LoVo (cell line): Measurements from ENCODE around the gene OR52W1.

Source experiments
- DNase-seq: peaks from one replicate; pipeline ENCODE4 v3.0.0-alpha.2; 2016; ENCODE audit warnings: low spot score

Gene OR52W1, protein sequence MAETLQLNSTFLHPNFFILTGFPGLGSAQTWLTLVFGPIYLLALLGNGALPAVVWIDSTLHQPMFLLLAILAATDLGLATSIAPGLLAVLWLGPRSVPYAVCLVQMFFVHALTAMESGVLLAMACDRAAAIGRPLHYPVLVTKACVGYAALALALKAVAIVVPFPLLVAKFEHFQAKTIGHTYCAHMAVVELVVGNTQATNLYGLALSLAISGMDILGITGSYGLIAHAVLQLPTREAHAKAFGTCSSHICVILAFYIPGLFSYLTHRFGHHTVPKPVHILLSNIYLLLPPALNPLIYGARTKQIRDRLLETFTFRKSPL

DNA sequence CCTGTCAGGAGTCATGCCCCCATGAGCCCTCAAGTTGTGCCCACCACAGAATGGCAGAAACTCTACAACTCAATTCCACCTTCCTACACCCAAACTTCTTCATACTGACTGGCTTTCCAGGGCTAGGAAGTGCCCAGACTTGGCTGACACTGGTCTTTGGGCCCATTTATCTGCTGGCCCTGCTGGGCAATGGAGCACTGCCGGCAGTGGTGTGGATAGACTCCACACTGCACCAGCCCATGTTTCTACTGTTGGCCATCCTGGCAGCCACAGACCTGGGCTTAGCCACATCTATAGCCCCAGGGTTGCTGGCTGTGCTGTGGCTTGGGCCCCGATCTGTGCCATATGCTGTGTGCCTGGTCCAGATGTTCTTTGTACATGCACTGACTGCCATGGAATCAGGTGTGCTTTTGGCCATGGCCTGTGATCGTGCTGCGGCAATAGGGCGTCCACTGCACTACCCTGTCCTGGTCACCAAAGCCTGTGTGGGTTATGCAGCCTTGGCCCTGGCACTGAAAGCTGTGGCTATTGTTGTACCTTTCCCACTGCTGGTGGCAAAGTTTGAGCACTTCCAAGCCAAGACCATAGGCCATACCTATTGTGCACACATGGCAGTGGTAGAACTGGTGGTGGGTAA, at the start of gene OR52W1:
TSS of gene OR52W1 (plus strand) at position 51 of the 637 bp plus-strand sequence. CDS start at position 51, 0 bp downstream.
- no peak for DNase-seq

DNA sequence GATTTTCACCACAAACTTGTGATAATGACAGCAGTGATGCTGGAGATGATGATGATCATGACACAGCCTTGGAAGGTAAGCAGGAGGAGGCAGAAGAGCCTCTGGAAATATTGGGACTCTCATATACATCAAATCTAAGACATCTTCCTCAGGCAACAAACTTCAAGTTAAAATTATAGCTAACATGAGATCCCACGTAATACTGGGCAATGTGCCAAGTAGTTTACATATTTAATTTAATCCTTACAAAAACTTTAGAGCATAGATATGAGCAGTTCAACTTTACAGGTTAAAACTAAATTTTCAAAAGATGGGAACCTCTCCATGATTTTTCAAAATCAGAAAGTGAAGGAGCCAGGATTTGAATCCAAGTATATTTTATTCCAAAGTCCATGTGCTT, 47.9 kb upstream of the OR52W1 start:
- DNase-seq, result no peak

DNA sequence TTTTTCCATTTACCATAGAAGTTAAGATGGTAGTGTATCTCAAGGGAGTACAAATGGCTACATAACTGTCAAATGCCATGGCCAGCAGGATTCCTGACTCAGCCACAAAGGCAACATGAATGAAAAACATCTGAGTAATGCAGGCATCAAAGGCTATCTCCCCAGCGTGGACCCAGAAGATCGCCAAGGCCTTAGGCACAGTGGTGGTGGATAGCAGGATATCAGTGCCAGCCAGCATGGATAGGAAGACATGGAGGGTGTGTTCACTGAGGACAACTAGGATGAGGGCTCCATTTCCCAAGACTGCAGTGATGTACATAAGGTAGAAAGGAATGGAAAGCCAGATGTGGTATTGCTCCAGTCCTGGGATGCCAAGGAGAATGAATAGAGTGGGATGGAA, 46.9 kb upstream of the OR52W1 start:
- no peak for DNase-seq

DNA sequence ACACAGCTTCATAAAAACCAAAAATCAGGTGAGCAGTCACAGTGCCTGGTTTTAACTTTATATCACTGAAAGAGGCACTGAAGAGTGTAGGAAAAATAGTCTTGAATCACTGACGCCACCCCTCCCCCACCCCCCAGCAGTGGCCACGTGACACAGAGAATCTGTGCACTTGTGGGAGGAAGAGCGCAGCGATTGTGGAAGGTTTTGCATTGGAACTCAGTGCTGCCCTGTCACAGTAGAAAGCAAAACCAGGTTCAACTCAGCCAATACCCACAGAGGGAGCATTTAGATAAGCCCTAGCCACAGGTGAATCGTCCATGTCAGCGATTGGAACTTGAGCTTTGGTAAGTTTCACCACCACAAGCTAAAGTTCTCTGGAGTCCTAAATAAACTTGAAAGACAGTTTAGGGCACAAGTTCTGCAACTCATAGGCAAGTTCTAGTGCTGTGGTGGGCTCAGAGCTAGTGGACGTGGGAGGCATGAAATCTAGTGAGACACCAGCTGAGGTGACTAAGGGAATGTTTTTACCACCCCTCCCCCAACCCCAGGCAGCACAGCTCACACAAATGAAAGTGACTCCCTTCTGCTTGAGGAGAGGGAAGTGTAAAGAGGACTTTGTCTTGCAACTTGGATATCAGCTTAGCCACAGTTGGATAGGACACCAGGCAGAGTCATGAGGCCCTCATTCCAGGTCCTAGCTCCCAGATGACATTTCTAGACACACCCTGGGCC, 42.2 kb upstream of the OR52W1 start:
- no peak for DNase-seq

DNA sequence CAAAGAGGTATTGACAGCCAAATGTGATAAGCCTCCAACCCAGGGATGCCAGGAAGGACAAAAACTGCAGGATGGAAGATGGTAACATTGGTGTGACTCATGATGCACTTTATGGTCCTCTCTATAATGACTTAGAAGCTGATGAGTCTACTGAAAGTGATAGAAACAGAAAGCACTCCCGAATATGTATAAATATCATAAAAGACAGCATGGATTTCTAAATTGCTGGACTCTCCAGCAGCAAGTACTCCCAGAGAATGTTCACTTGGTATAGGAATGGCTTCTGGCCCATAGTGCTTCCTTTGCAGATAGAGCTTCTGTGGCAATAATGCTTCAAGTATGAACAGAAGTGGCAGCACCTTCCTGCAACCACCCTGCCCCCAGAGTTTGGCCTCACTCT, 28.8 kb upstream of the OR52W1 start, which contains the start of gene OR52B2:
TSS of gene OR52B2 (minus strand) at position 101 of the 400 bp plus-strand sequence. CDS start at position 101, 0 bp downstream.
- no peak for DNase-seq

DNA sequence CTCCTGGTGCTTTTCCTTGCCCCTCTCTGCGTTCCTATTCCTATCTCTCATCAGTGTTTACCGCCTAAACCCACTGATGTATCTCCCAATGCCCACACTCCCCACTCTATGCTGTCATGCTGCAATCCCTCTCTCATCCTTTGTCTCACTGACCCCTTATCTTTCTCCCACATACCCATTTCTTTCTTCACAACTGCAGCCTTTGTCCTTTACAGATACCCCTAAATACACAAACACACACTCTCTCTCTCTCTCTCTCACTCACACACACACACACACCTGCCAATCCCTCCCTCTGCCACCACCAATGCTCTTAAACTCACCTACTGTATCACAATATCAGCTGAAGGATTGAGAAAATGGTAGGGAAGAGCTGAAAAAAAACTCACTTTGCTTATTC, 23.6 kb upstream of the OR52W1 start:
- no peak for DNase-seq

DNA sequence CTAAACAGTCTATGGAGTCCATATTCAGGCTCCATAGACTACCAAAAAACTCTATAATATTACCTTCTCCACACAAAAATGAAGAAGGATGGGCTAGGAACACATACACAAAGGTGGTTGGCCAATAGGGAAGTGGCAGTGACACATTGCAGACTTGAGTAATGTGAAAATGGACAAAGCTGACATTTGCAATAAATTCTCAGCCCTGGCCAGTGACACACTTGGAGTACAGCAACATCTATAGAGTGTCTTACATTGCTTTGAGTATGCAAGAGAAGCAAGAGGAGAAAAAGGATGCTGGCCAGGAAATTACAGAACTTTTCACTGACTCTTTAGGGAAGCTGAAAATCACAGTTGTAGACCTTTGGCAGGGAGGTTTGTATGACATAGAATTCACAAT, 7.3 kb upstream of the OR52W1 start:
- no peak for DNase-seq

DNA sequence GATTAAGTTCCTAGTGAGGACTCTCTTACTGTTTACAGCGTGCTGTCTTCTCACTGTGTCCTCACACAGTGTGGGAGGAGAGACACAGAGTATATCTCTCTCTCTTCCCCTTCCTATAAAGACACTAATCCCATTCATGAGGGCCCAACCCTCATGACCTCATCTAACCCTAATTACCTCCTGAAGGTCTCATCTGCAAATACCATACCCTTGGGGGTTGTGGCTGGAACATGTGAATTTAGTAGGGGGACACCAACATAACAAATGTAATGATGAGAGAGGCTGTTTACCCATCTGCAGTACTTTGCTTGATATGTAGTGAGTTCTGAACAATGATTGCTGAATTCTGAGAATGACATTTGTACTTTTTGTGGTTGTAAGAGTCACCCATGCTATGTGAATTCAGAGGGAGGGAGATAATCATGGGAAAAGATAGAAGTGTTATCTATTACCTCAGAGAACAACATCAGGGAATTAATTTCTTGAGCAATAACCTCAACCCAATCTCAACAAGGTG, 4.9 kb upstream of the OR52W1 start:
- DNase-seq, result no peak

DNA sequence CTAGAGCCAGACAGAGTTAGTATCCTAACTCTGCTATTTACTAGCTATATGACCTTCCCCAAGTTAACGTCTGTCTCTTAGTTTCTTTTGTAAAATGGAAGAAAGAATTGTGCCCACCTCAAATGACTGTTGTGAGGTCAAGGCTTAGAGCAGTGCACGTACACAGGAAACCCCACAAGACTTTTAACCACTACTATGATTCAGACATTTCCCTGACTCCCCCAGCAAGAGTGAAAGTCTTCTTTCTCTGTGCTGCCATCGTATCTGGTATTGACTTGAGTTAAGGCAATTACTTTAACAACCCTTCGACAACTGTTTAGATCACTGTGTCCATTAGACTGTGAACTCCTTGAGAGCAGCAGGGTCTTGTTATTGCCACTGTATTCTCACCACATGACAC, 2.6 kb upstream of the OR52W1 start:
- DNase-seq, result no peak

DNA sequence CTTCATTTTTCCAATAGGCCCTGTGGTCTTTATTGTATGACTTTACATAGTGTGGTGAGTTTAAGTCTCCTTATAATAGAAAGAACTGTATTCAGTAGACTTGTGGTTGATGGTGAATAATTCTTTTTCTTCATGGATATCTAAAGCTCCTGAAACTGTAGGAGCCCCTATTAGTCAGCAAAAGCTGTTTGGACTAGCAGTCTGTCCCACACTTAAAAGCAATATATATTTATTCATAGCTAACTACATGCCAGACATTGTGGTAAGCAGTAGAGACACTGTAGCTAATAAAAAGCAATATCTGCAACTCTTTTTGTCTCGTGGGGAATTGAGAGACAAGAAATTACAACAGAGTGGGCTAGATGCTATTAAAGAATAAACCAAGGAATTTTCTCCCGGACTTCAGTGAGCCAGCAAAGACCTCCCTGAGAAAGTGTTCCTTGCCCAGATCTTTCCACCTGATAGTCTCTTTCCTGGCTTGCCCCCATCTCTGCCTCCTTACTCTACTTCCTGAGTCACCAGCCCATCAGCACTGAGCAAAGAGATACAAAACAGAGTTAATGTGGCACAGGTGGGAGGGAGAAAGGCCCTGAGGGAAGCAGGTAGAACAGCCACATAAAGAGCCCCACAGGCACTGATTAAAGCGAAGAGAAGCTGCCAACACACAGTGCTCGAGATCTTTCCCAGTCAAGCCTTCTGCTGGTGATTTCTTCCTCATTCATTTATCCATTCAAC, 1.4 kb upstream of the OR52W1 start:
- no peak for DNase-seq

DNA sequence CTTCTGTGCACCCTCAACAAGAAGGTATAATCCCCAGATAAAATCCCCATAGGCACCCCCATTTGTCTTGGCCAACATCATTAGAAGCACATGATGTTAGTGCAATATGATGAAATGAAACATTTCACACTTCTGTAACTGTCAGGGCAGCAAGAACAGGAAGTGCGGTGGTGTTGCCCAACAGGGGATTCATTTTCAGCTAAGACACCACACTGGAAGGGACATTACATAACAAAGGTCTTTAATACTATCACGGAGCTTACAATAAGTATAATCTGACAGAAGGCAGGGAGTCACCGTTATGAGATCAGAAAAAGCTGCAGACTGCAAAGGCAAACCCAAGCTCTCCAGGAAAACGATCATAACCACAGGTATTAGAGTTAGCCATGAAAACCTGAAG, 2.0 kb downstream of the OR52W1 start:
- DNase-seq, result no peak

DNA sequence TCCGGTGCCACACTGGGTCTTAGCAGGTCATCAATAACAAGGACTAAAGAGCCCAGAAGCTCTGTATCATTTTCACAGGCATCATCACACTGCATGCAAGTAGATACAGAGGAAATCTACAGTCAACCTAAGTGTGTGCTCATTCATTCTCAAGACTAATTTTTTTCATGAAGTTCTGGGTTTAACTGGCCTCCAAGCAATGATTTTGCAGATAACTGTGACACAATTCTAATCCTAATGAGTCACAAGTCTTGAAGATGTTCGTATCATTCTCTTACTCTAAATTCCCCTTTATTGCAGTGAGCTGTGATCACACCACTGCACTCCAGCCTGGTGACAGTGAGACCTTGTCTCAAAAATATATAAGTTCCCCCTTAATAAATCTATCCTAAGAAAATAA, 2.5 kb downstream of the OR52W1 start:
- DNase-seq, result no peak

DNA sequence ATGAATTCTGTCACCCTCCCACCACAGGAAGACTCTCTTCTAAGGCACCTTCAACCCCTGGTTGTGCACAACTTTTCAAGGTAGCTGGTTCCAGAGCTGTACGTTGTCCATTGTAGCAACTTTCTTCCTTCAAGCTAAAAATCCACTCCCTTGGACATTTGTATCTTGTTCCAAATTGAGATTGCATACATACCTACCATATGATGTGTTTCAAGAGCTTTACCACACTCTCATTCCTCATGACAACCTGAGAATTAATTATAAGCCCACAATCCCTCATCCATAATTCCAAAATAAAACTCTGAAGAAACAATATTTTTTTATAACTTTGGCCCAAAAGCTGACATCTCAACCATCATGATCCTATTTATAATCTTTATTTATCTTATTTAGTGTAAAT, 3.0 kb downstream of the OR52W1 start:
- DNase-seq, result no peak

DNA sequence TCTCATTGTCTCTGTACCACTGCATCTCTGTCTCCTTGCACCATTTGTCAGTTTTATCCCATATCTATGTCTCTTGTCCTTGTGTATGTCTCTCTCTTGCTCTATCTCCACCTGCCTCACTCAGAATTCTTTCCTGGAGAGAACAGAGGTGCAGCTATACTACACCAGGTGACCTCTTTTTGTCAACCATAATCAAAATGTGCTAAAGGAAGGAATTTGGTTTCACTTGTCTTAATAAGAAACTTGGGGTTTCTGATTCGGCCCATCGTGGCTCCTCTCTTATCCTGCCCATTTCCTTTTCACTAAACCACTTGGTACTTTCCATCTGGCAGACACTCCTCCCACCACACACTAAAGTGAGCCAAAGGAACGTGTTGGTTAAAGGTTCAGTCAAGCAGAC, 4.3 kb downstream of the OR52W1 start:
- DNase-seq, result no peak

DNA sequence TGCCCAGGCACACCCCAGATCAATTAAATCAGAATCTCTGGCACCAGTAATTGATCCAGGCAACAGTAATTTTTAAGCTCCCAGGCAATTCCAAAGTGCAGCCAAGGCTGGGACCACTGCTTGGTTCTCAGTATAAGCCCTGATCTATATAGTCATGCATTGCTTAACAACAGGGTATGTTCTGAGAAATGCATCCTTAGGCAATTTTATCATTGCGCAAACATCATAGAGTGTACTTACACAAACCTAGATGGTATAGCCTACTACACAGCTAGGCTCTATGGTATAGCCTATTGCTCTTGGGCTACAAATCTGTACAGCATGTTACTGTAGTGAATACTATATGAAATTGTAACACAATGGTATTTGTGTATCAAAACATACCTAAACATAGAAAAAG, 5.7 kb downstream of the OR52W1 start:
- no peak for DNase-seq

DNA sequence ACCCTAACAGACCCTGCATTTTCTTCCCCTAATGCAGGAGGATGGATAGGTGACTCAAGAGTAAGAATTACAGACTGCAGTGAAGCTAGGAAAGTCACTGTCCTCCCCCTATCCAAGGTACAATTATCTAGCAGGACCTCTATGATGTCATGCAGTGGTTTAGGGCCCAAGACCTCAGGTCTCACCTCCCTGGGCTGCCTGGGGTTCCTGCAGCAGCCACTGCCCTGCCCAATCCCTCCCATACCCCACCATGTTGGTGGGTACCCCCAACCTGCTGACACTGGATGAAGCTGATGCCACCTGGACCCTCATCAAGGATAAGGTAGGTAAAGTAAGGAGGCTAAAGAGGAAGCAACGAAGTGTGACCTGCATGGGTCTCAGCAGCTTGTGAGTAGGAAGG, 6.3 kb downstream of the OR52W1 start, which contains the start of gene C11orf42:
TSS of gene C11orf42 (plus strand) at position 192 of the 400 bp plus-strand sequence. CDS start at position 251, 59 bp downstream.
- no peak for DNase-seq

DNA sequence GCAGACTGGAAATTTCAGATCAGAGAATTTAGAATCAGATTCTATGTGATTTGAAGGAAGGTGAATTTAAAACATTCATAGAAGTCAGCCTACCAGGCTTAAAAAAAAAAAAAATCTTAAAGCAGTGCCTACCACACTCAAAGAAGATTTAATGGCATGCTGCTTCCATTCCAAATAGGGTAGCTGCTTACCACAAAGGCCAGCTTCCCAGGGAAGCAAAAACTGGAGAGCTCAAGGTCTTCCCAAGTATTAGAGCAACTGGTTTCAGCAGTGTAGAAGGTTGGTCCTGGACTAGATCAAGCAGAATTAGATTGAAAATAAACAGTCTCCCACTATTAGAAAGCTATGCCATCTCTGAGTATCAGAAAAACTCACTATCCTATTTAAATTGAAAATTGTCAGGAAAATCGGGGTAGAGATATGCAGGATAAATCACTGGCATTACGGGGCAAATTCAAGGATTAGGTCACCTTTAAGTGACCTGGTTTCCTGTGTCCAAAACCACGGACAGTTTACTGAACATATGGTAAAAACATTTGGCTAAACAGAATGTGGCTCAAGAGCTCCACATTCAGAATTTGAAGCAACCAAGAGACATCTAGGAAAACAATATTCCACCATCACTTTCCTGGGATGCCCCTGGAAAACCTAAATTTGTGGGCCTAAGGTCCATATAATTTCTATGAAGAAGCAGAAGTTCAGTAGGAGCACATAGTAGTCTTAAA, 7.6 kb downstream of the OR52W1 start:
- DNase-seq, result no peak

DNA sequence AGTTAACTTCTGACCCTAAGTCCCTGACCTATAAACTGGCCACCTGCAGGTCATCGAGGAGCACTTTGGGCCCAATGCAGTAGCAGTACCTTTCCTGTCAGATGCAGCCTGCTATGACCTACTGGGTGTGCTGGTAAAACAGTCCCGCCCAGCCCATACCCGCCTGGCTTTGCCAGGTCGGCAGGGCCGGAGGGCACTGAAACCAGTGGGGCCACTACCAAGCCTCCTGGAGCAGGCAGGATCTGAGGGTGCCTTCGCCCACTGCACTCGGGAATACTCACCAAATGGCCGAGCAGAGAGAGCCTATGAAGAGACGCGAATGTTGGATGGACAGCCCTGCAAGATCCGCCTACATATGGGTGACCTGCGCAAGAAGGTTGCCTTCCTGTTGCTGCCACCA, 10.8 kb downstream of the OR52W1 start:
- DNase-seq, result no peak

DNA sequence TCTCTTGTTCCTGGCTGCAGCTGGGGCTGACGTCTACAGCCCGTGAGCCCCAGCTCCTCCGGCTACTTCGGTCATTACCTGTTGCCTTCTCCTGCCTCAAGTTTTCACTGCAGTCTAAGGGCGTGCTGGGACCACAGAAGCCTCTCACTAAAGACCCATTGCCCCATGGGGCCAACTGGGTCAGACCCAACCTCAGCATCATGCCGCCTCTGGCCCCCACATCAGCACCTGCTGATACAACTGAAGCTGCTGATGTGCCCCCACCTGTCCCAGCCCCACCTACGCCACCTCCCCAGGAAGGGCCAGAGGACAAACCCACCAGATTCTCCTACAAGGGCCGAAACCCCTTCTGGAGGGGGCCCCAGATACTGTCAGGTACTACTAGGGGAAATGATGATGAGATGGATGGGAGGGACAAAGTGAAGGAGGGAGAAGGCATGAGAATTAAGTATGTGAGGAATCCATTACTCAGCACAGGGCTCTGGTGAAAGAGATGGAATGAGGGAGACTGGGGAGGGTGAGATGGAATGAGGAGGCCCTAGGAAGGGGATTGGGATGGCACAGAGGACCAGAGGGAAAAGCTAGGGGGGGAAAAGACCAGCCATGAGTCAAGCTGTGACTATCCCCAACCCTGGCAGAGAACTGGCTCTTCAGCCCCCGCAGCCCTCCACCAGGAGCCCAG, 11.4 kb downstream of the OR52W1 start:
- no peak for DNase-seq

DNA sequence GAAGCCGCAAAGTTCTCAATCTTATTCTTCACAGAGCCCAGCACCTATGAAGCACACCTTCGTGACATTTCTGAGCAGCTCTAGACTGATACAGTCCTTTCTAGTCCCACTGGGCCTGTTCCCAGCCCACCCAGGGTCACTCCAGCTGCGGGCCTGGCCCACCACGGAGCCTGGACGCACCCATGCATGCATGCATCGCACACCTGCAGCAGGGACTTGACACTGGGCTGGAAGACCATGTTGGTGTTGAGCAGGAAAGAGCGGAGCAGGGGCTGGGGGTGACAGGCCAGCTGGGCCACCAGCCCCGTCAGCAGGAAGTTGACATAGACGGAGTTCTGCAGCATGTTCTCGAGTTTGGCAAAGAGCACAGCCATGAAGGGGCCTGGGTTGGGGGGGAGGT, 15.5 kb downstream of the OR52W1 start:
- no peak for DNase-seq

DNA sequence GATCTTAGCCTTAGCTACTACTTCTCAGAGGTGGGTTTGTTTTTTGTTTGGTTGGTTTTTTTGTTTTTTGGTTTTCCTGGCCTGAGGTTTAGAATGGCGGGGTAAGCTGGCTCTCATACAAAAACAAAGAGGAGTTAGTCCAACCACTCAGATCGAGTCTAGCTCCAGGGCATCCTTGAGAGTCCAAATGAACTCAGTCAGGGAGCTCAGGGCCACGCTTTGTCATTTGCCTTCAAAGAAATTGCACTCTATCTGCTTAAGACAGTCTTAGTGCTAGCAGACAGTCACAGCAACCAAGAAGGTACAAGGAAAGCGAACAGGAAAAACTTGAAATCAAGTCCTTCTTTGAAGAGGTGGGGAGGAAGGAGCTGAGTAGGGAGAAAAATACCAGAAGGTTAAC, 17.5 kb downstream of the OR52W1 start:
- DNase-seq, result no peak
